Esophagus muscularis mucosa (tissue), 4 donors: ENCODE results near the gene CROCC2.

Experiments used
- EP300 ChIP-seq: sonication (generic); formaldehyde crosslinking; IDR thresholded peaks from one replicate; pipeline ENCODE4 v1.6.1; 2017; ENCODE audit warnings: antibody characterized with exemption
- POLR2A ChIP-seq: fragments of 450-650 bp; IDR thresholded peaks from one replicate; pipeline ENCODE4 v1.6.1; 2017; ENCODE audit warnings: antibody characterized with exemption, moderate library complexity, mild to moderate bottlenecking, low read depth
- POLR2AphosphoS5 ChIP-seq, 2 donors: sonication (generic); formaldehyde crosslinking; IDR thresholded peaks; one replicate each; pipeline ENCODE4 v1.6.1; 2017; ENCODE audit warnings: antibody characterized with exemption in 2 of 2
- TF ChIP-seq, protein P1 (sequence below), 3 experiments: fragments of 200-600 bp in 2 of 3; fragments of 450-650 bp in 1 of 3; sonication (generic) in 2 of 3; IDR thresholded peaks; one replicate each; pipeline ENCODE4 v1.5.1; 2017 to 2019; ENCODE audit warnings: antibody characterized with exemption in 3 of 3, mild to moderate bottlenecking in 2 of 3, moderate library complexity in 1 of 3

DNA sequence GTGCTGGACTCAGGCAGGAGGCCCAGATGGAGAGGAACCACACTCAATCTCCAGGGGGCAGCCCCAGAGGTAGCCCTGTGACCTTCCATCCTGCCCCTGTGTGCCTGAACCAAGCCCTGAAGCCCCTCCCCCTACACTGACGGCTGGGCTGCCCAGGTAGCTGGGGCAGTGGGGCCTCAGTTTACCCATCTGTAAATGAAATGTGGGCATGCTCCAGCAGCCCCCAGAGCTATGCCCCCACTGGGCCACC, 15.8 kb downstream of the CROCC2 start:
- TF ChIP-seq, protein P1, sequence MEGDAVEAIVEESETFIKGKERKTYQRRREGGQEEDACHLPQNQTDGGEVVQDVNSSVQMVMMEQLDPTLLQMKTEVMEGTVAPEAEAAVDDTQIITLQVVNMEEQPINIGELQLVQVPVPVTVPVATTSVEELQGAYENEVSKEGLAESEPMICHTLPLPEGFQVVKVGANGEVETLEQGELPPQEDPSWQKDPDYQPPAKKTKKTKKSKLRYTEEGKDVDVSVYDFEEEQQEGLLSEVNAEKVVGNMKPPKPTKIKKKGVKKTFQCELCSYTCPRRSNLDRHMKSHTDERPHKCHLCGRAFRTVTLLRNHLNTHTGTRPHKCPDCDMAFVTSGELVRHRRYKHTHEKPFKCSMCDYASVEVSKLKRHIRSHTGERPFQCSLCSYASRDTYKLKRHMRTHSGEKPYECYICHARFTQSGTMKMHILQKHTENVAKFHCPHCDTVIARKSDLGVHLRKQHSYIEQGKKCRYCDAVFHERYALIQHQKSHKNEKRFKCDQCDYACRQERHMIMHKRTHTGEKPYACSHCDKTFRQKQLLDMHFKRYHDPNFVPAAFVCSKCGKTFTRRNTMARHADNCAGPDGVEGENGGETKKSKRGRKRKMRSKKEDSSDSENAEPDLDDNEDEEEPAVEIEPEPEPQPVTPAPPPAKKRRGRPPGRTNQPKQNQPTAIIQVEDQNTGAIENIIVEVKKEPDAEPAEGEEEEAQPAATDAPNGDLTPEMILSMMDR (IDR thresholded peaks at IDR 0.05), result no peak
- TF ChIP-seq POLR2A, result no peak
- no peak for TF ChIP-seq EP300
- no peak for TF ChIP-seq POLR2AphosphoS5 (IDR thresholded peaks at IDR 0.05)
